Fibroblast of skin of abdomen (primary cell): ENCODE results near the gene SORCS2.
A peak's percentile ranks its signal among the peaks of the same experiment; 100 is the strongest.

Experiments used
- DNase-seq: peaks from one replicate; pipeline ENCODE4 v3.0.0-alpha.2; 2013

Gene SORCS2

DNA sequence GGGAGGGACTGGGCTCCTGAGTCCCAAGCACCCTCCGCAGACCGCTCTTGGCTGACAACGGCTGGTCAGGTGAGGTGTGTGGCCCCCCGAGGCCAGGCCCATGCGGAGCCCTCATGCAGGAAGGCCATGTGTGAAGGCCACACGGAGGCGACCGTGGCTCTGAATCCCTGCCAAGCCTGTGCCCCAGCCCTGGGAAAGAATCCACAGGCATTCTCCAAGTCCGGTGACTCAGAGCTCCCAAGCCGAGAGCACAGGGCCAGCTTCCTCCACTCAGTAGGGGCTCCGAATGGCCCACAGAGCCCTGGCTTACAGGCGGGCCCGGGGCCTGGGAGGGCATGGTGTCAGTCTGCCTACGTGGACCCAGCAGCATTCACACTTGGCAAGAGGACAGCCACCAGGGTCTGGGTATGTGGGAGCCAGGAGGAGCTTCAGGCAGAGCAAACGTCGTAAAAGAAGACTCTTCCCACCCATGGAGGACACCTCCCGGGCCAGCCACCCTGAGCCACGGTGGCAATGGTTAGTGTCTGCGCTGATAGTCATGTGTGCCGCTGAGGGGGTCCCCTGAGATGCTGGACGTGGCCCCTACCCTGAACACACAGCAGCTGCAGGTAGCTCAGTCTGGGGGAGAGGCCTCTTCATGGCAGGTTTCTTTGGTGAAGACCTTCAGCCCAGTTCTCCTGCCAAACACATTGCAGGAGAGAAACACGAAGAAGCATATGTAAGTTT, 136.7 kb downstream of the SORCS2 start:
- peak; percentile 80 for DNase-seq

DNA sequence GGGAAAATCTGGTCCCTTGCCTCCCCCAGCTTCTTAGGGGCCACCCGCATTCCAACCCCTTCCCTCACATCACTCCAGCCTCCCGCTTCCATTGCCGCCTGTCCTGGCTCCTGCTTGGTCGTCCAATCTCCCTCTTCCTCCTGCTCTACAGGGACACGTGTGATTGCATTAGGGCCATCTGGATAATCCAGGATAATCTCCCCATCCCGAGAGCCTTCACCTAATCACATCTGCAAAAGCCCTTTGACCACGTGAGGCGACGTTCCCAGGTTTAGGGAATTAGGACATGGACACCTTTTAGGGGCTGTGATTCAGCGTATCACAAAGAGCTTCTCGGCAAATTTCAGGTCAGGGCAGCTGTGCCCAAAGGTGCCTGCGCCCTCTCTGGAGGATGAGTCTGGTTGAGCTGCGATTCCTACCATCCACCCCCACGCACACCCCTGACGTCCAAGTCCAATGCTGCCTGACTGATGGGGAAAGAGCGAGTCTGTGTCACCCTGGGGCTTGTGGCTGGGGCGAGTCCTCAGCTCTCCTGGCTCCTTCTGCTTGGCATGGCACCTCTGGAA, 137.8 kb downstream of the SORCS2 start:
- DNase-seq, result no peak

DNA sequence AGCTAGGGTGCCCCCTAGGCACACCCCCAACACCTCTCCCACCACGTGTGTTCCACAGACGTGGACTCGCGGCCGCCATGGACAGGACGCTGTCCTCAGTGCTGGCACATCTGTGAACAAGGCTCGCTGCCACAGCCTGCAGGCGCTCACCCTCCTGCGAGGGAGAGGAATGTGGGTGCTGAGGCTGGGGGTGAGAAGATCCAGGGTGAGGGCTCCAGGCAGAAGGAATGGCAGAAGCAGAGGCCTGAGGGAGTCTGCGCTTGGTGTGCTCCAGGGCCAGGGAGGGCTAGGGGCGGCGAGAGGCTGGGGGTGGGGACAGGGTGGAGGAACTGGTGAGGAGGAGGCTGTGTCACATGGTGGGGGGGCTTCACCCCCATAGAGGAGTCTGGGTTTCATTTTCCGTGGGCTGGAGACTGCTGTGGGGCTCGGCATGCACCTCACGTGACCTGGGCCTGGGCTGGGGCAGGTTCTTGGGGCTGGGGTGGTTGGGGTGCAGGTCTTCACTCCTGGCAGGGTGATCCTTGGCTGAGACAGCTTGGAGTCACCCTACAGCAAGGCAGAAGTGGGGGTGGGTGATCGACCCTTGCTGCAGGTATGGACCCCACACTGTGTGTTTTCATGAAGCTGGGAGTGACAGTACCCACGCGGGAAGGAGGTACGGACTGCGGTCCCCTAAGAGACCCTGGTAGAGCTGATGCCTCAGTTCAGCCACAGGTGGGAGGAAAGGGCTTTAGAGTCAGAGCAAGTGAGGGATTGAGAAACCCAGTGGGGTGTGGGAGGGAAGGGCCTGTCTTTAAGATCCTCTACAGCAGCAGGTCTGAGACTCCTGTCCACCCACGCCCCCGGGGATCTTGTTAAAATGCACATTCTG, 138.7 kb downstream of the SORCS2 start:
- no peak for DNase-seq

DNA sequence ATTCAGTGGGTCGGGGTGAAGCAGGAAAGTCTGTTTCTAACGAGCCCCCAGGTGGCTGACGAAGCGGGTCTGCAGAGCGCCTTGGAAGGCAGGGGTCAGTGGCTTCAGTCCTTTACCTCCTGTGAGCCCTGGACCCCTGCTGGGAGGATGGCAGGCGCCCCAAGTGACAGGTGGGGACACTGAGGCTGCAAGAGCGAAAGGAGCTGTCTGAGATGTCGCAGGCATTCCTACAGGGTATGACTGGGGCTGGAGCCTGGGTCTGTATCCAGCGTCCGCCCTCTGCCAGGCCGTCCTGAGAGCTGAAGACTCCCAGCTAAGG, 139.3 kb downstream of the SORCS2 start:
- no peak for DNase-seq

DNA sequence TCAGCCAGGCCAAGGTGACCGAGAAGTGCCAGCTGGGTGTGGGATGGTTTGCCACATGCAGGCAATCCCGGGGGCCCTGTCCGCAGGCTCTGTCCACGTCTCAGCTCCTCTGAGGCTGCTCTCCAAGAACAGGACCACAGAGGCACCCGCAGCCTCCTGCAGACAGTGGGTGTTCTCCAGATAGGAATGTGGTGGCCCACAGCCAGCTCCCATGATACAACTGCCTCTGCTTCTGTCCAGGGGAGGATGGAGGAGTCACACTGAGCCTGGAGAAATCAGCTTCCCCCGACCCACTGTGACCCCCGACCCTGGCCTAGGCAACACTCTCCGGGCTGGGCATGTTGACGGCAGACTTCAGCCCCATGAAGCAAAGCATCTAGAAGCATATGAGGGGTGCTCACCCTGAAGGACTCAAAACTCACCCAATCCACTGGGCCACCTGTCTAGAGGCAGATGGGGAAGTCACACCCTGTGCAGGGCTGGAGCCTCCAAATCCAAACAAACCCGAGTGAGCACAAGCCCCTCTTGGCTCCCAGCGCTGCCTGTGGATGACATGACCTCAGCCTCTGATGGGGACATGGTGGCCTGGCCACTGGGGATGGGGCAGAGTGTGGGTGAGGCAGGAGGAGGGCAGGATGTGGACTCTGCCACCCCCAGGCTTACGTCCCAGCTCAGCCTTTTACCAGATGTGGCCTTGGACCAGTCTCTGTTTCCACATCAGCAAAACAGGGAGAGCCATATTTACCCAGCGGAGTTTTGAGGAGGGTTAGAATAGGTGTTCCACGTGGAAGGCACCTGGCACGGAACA, 140.1 kb downstream of the SORCS2 start:
- peak; percentile 83 for DNase-seq

DNA sequence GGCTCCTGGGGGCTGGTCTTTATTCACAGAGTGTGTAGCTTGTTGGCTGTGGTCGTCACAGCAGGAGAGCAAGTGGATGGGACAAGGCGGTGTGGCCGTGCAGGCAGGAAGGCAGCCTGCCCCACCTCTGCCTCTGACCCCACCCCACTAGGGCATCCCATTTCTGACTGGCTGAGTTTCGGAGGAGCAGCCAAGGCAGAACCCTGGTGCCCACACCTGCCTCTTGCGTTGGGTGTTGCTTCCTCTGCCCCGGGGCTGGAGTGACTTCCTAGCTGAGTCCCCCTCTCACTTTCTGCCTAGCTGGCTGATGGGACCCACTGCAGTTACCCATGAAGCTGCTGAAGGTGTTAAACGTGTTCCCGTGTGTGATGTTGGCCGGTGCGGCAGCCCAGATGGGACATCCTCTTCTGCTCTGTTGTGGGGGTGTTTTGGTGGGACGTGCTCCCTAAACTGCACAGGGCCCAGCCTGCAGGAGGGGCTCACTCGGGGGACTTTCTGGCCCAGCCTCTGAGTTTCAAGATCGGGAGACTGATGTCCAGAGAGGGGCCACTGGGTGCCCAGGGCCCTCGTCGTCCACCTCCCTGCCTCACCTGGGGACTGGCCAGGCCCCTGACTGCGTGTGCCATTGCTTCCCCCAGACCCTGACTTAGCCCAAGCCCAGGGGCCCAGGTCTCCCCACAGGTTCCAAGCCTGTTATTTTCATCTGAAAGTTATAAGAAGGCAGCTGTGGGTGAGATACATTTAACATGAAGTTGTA, 140.9 kb downstream of the SORCS2 start:
- DNase-seq, result no peak

DNA sequence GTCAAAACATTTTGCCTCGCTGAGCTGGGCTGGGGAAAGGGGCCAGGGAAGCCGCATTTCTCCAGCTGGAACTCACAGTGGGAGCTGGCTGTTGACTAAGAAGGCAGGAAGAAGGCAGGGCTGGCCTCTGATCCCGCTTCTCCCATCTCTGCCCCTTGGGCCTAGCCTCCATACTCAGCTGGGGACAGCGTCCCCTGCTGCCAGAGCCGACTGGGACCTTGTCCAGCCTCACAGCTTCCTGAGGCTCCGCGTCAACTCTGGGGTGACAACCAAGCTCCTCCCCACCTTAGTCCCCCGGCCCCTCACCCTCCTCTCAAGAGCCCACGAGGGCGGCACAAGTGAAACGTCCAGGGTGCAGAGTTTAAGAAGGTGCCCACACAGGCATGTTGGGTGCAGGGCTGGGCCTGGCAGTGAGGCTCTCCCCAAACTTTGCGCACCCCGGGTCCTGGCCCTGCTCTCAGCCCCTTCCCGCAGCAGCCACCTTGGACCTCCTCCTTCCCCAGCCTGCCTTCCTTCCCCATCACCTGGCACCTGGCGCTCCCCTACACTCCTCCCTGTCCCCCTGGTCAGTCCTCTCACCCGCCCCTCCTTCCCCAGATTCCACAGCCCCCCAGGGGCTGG, 141.6 kb downstream of the SORCS2 start:
- no peak for DNase-seq

DNA sequence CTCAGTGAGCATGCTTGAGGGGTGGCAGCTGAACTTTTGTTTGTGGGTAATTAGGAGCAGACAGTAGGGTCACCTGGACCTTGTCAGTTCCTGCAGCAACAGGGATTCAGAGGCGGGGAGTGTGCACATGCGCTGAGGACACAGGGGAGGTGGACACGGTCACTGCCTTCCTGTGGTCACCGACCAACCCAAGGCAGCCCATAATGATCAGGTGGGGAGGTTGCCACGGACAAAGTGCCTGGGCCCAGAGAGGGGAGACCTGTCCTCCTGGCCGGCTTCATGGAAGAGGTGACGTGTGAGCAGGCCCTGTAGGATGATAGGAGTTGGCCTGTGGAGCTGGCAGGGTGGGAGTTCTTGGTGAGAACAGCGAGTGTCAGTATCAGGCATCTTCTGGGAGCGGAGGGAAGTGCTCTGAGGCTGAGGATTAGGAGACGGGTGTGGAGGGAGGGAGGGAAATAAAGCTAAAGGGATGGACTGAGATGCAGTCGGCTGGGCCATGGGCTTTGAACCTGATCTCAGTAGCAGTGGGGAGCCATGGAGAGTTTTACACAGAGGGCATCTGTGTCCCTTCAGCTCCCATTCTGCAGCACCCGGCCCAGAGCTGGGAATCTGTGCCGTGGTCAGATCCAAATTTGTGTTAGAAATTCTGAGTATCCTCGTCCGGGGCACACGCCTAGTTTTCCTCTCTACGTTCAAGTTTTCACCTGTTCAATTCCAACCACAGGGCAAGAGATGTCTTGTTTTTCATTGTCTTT, 142.4 kb downstream of the SORCS2 start:
- DNase-seq, result no peak

DNA sequence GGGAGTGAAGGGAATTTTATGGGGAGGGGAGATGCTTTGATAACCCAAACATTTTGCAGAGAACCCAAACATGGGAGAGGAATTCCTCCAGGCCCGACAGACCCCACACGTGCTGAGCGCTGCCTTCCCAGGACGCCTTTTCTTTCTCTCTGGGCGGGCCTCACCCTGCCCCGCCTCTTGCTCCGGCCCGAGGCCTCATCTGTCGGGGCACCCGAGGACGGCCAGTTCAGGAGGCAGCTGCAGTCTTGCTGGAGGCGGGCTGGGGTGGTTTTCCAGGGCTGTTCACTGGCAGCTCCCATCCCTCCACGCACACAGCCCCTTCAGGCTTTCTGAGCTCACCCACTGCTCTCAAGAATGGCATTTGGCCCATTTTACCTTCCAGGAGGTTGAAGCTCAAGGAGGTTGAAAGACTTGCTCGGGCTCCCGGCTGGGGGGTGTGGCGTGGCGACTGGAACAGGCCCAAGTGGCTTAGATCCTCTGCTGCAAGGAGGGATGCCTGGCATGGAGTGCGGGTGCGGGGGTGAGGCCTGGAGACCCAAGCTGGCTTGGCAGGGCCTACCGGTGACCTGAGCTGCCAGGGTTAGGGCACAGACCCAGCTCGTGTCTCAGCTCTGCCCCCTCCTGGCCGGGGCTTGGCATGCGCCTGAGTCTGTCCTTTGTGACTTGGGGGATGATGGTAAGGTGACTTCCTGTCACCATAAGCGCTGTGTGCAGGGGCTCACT, 143.2 kb downstream of the SORCS2 start:
- DNase-seq, result no peak

DNA sequence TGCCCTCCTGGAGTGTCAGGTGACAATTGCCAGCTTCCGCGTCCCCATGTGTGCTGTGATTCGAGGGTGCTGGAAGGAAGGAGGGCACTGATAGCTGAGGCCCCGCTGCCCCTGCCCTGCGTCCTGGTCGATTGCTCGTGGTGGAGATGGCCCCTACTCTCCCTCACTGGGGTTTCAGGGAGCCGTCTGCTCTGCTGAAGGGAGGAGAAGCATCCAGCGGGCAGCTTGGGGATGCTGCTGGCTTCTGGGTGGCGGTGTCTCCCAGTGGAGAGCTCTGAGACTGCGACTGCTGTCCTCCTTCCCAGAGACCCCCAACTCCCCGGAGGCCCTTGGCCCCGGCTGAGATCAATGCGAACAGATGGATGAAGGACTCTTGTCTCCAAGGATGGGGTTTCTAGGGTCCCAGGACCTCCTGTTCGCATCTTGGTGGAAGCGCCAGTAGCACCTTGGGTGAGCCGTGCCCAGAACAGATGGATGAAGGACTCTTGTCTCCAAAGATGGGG, 143.8 kb downstream of the SORCS2 start:
- DNase-seq, result no peak

DNA sequence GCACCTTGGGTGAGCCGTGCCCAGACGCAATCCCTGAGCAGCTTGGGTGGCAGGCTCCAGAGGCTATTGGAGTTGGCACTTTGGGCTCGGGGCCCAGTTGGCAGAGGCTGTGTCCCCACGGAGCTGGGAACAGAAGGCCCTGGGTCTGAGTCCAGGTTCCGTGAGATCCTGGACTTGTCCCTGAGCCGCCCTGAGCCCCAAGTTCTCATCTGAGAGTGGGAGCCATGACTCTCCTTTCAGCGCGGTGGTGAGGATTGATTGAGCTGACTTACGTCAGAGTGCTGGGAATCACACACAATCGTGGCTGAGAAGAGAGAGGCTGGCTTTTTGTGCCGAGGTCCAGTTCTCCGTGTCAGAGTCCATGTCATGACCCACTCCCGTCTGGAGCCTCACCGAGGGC, 144.4 kb downstream of the SORCS2 start:
- no peak for DNase-seq

DNA sequence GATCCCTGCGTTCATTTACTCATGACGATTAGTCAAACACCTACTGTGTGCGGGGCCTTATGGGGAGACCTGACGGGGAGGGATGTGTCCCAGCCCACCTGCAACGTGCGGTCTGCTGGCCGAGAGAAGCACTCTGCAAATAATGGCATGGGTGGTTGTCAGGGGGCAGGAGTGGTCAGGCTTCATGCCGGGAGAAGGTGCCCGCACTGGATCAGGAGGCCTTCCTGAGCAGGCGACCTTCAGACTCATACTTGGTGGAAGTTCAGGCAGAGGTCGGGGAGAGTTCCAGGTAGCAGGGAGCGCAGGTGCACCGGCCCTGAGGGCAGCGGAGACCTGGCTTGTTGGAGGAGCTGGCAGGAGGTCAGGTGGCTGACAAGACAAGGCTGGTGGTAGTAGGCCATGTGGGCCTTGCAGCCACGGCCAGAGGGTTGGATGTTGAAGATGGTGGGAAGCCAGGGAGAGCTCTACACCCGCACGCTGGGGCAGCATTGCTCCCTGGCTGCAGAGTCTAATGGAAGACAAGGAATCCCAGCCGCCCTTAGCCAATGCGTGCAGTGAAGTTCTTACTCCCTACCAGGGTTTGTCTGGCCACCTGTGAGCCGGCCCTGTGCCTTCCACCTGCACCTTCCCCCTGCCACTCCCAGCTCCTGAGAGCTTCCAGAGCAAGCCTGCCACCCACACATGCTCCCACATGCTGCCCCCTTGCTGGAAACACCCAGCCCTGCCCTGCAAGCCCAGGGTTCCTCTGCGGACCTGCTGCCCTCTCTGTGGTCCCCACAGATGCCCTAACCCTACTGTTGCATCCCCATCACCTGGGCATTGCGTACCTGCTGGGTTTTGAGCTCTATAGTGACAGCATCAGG, 145.1 kb downstream of the SORCS2 start:
- no peak for DNase-seq

DNA sequence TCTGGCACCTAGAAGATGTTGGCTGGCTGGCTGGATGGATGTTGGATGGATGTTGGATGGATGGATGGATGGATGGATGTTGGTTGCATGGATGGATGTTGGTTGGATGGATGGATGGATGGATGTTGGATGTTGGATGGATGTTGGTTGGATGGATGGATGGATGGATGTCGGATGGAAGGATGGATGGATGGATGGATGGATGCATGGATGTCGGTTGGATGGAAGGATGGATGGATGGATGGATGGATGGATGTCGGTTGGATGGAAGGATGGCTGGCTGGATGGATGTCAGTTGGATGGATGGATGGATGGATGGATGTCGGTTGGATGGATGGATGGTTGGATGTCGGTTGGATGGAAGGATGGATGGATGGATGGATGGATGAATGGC, 145.7 kb downstream of the SORCS2 start:
- no peak for DNase-seq

DNA sequence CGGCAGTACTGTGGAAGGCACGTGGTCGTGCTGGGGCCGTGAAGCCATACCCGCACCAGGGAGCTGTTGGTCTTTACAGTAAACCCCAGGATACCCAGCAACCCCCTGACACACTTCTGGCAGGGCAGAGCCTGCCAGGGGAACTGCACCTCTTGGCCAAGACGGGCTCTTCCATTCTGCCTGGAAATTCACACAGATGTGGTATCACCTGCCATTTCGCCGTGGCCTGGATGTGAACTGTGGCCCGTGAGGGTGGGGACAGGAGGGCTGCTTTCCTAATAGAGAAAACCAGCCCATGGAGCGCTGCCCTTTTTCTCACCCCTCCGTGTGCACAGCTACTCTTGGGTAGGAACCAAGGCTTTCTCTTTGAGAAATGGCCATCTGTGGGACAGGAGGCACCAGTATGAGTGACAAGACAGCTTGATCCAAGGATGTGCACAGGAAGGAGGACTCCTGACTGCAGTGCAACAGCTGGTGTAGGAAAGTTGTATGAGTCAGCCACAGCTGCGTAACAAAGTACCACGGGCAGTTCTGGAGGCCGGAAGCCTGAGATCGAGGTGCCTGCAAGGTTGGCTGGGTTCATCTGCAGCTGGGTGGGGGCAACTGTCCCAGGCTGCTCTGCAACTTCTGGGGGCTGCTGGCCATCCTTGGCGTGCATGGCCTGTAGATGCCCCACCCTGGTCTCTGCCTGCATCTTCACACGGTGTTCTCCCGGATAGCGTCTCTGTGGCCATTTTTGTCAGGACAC, 146.7 kb downstream of the SORCS2 start:
- no peak for DNase-seq

DNA sequence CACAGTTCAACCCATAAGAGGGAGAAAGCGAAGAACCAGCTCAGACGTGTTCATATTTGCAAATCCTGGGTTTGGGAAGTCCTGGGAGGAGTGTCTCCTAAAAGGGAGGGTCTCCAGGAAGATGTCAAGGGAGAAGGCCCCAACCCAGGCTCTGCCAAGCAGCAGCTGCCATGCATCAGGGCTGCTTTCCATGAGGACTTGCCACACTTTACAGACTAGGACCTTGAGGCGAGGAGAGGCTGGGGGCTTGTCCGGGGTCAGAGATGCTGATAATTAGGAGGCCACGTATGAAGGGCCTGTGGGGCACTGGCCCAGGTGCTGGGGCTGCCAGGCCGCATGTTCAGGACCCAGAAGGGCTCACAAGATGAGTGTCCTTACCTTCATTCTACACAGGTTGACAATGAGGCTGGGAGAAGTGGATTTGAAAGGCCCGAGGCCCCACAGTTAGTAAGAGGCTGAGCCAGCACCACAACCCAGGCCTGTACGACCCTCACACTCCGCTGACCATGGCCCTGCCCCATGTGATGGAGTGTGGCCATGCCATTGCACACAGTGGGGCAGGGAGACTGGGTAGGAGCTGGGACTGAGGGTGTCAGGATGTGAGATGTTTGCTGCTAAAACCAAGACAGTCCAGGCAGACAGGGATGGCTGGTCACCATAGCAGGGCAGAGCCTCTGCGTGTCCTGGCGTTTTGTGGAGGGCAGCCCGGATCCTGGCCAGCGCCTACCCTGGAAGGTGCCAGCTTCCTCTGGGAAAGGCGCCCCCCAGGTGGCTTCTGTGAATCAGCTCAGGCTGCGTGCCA, 147.6 kb downstream of the SORCS2 start:
- no peak for DNase-seq

DNA sequence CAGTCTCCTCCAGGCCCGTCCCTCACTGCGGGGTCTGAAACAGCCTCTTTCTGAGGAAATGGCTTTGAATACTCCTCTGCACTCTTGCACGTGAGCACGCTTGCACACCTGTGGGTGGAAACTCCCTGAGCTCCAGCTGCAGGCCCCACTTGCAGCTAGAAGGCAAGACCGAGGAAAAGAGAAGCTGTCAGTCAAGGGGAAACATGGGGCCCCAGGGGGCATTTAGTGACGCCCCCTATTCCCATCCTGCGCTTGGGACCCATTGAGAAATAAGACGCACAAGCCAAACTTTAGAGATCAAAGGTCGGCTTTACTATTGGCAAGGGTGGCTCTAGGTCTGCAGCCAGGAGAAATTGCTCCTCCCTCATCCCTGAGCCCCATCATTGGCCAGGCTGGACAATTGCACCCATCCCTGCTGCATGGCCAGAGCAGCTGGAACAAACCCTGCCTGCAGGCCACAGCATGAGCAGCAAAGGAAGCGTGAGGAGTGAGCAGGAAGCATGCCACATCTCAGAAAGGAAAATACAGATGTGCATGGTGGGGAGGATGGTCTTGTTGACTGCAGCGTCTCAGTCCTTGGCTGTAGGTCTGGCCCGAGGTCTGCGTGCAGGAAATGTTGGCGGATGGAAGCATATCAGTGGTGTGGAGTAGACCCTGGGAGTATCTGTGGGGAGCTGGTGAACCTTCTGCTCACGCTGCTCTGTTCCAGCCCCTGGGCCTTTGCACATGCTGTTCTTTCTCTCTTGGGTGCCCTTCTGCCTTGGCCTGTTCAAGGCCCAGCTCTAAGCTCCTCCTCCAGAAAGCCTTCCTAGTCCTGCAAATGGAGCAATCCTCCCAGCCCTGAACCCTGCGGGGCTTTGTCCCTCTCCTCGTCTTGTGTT, 148.5 kb downstream of the SORCS2 start:
- DNase-seq, result no peak
